HEK293 (cell line): ENCODE measurements around the gene TESMIN.

Experiments used
- CTCF ChIA-PET: fragments of 350-600 bp; formaldehyde crosslinking; extraction: SDS; loops from one replicate; lab custom pipeline; 2021; ENCODE audit warnings: antibody characterized with exemption; lab: Yijun Ruan, JAX
- POLR2A ChIA-PET: fragments of 300-600 bp; formaldehyde crosslinking; extraction: SDS; loops from one replicate; lab custom pipeline; 2020; ENCODE audit warnings: antibody characterized with exemption, inconsistent platforms; lab: Yijun Ruan, JAX
- H3K27ac ChIP-seq: fragments of 200-500 bp; sonication (Bioruptor generic); 2 replicates; pipeline ENCODE4 v1.5.1; 2014; ENCODE audit warnings: low read depth, low read length, control low read depth, inconsistent platforms; ENCODE audit errors: extremely low read depth
- H3K36me3 ChIP-seq, 2 experiments: fragments of 200-500 bp in 1 of 2; sonication (Bioruptor generic) in 1 of 2; 1 replicate in 1 of 2; 2 replicates in 1 of 2; pipeline ENCODE4 v1.5.1; 2014 to 2017; ENCODE audit warnings: inconsistent platforms in 2 of 2, low read length in 2 of 2; ENCODE audit not compliant: control insufficient read depth in 2 of 2, insufficient read depth in 1 of 2
- H3K4me1 ChIP-seq: fragments of 200-500 bp; sonication (Bioruptor generic); 2 replicates; pipeline ENCODE4 v1.5.1; 2014; ENCODE audit warnings: mild to moderate bottlenecking, low read length, inconsistent platforms; ENCODE audit not compliant: control insufficient read depth, insufficient read depth
- H3K4me3 ChIP-seq: 2 replicates; pipeline ENCODE4 v1.5.1; 2011; ENCODE audit warnings: low read depth, mild to moderate bottlenecking, control low read depth, low read length, moderate library complexity
- H3K9me3 ChIP-seq: fragments of 200-500 bp; sonication (Bioruptor generic); 2 replicates; pipeline ENCODE4 v1.5.1; 2014; ENCODE audit warnings: low read depth, low read length, inconsistent platforms; ENCODE audit not compliant: control insufficient read depth, insufficient read depth
- KLF9 ChIP-seq: fragments of 450-650 bp; formaldehyde crosslinking; IDR thresholded peaks from 2 replicates; pipeline ENCODE4 v1.5.1; 2016; ENCODE audit warnings: missing biosample characterization, missing genetic modification characterization, low read depth
- RBAK ChIP-seq: fragments of 450-650 bp; formaldehyde crosslinking; IDR thresholded peaks from 2 replicates; pipeline ENCODE4 v1.5.1; 2016; ENCODE audit warnings: missing biosample characterization, missing genetic modification characterization
- ZFP3 ChIP-seq: fragments of 450-650 bp; formaldehyde crosslinking; IDR thresholded peaks from 2 replicates; pipeline ENCODE4 v1.5.1; 2016; ENCODE audit warnings: low read depth, missing biosample characterization, missing genetic modification characterization
- ZFP41 ChIP-seq: fragments of 450-650 bp; formaldehyde crosslinking; IDR thresholded peaks from 2 replicates; pipeline ENCODE4 v1.5.1; 2016; ENCODE audit warnings: missing biosample characterization, missing genetic modification characterization, borderline replicate concordance
- ZNF155 ChIP-seq: fragments of 450-650 bp; formaldehyde crosslinking; IDR thresholded peaks from 2 replicates; pipeline ENCODE4 v1.5.1; 2016; ENCODE audit warnings: missing biosample characterization, missing genetic modification characterization
- ZNF214 ChIP-seq: fragments of 450-650 bp; formaldehyde crosslinking; IDR thresholded peaks from 2 replicates; pipeline ENCODE4 v1.5.1; 2017; ENCODE audit warnings: missing biosample characterization, mild to moderate bottlenecking, missing genetic modification characterization, borderline replicate concordance
- ZNF248 ChIP-seq: fragments of 450-650 bp; formaldehyde crosslinking; IDR thresholded peaks from 2 replicates; pipeline ENCODE4 v1.5.1; 2017; ENCODE audit warnings: missing biosample characterization, missing genetic modification characterization
- ZNF311 ChIP-seq: fragments of 450-650 bp; formaldehyde crosslinking; IDR thresholded peaks from 2 replicates; pipeline ENCODE4 v1.5.1; 2017; ENCODE audit warnings: missing biosample characterization, missing genetic modification characterization, borderline replicate concordance
- ZNF394 ChIP-seq: fragments of 450-650 bp; formaldehyde crosslinking; IDR thresholded peaks from 2 replicates; pipeline ENCODE4 v1.5.1; 2016; ENCODE audit warnings: missing biosample characterization, missing genetic modification characterization, mild to moderate bottlenecking, moderate library complexity, borderline replicate concordance
- ZNF558 ChIP-seq: fragments of 450-650 bp; formaldehyde crosslinking; IDR thresholded peaks from 2 replicates; pipeline ENCODE4 v1.5.1; 2016; ENCODE audit warnings: missing biosample characterization, missing genetic modification characterization
- ZNF677 ChIP-seq: fragments of 450-650 bp; IDR thresholded peaks from 2 replicates; pipeline ENCODE4 v1.5.0; 2018; ENCODE audit warnings: missing biosample characterization, mild to moderate bottlenecking, missing genetic modification characterization, moderate library complexity
- ZXDB ChIP-seq: fragments of 450-650 bp; formaldehyde crosslinking; IDR thresholded peaks from 2 replicates; pipeline ENCODE4 v1.5.1; 2016; ENCODE audit warnings: missing biosample characterization, missing genetic modification characterization
- TF ChIP-seq, protein P1 (sequence below): fragments of 450-650 bp; formaldehyde crosslinking; IDR thresholded peaks from 2 replicates; pipeline ENCODE4 v1.5.1; 2016; ENCODE audit warnings: missing biosample characterization, missing genetic modification characterization, low read depth
- TF ChIP-seq, protein P2 (sequence below): fragments of 450-650 bp; formaldehyde crosslinking; IDR thresholded peaks from 2 replicates; pipeline ENCODE4; 2016; ENCODE audit warnings: missing biosample characterization, missing genetic modification characterization
- TF ChIP-seq, protein P3 (sequence below): fragments of 450-650 bp; IDR thresholded peaks from 2 replicates; pipeline ENCODE4 v1.5.1; 2018; ENCODE audit warnings: missing biosample characterization, missing genetic modification characterization
- TF ChIP-seq, protein P4 (sequence below): fragments of 450-650 bp; formaldehyde crosslinking; IDR thresholded peaks from 2 replicates; pipeline ENCODE4 v1.5.1; 2016; ENCODE audit warnings: missing biosample characterization, missing genetic modification characterization
- TF ChIP-seq, protein P5 (sequence below): fragments of 450-650 bp; formaldehyde crosslinking; IDR thresholded peaks from 2 replicates; pipeline ENCODE4 v1.5.1; 2016; ENCODE audit warnings: missing biosample characterization, missing genetic modification characterization
- TF ChIP-seq, protein P6 (sequence below): fragments of 450-650 bp; formaldehyde crosslinking; IDR thresholded peaks from 2 replicates; pipeline ENCODE4 v1.5.1; 2016; ENCODE audit warnings: missing biosample characterization, missing genetic modification characterization

The TESMIN gene

DNA sequence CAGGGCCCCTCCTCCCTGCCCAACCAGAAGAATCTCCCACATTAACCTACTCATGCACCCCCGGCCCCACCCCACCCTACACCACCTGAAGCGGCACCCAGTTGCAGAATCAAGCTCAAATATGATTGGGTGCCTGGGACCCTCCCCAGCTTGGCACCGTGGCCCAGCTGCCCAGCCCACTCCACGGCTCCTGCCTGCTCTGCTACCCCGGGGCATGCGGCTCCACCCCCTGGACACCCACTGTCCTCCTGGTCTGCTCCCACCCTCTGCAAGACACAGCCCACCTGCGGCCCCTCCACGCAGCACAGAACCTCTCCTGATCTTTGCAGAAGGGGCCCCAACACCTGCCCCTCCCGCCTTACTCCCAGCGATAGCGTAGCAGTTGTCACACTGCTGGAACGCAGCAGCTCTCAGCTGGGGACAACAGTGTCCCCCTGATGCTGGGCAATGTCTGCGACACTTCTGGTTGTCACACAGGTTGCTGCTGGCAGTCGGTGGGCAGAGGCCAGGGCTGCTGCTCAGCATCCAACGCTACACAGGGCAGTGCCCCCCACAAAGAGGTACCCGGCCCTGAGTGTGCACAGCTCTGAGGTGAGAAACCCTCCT, 32.0 kb upstream of the TESMIN start:
- no peak for TF ChIP-seq ZNF677
- TF ChIP-seq ZFP41 (tag by site-specific recombination), result no peak
- no peak for TF ChIP-seq ZNF394 (tag by site-specific recombination)
- no peak for TF ChIP-seq ZNF311 (tag by site-specific recombination)
- no peak for TF ChIP-seq KLF9
- TF ChIP-seq RBAK (tag by site-specific recombination), result no peak
- no peak for TF ChIP-seq ZNF214 (tag by site-specific recombination)
- no peak for TF ChIP-seq ZNF155 (tag by site-specific recombination)
- TF ChIP-seq, protein P1, sequence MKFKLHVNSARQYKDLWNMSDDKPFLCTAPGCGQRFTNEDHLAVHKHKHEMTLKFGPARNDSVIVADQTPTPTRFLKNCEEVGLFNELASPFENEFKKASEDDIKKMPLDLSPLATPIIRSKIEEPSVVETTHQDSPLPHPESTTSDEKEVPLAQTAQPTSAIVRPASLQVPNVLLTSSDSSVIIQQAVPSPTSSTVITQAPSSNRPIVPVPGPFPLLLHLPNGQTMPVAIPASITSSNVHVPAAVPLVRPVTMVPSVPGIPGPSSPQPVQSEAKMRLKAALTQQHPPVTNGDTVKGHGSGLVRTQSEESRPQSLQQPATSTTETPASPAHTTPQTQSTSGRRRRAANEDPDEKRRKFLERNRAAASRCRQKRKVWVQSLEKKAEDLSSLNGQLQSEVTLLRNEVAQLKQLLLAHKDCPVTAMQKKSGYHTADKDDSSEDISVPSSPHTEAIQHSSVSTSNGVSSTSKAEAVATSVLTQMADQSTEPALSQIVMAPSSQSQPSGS (tag by site-specific recombination), result no peak
- TF ChIP-seq, protein P2, sequence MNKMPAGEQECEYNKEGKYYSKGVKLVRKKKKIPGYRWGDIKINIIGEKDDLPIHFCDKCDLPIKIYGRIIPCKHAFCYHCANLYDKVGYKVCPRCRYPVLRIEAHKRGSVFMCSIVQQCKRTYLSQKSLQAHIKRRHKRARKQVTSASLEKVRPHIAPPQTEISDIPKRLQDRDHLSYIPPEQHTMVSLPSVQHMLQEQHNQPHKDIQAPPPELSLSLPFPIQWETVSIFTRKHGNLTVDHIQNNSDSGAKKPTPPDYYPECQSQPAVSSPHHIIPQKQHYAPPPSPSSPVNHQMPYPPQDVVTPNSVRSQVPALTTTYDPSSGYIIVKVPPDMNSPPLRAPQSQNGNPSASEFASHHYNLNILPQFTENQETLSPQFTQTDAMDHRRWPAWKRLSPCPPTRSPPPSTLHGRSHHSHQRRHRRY, result no peak
- no peak for TF ChIP-seq ZNF248 (tag by site-specific recombination)
- TF ChIP-seq, protein P3, sequence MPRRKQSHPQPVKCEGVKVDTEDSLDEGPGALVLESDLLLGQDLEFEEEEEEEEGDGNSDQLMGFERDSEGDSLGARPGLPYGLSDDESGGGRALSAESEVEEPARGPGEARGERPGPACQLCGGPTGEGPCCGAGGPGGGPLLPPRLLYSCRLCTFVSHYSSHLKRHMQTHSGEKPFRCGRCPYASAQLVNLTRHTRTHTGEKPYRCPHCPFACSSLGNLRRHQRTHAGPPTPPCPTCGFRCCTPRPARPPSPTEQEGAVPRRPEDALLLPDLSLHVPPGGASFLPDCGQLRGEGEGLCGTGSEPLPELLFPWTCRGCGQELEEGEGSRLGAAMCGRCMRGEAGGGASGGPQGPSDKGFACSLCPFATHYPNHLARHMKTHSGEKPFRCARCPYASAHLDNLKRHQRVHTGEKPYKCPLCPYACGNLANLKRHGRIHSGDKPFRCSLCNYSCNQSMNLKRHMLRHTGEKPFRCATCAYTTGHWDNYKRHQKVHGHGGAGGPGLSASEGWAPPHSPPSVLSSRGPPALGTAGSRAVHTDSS (tag by site-specific recombination), result no peak
- Histone ChIP-seq H3K27ac (no peak overlapping the region), H3K36me3 (peaks cover 0 to 40% of the 10 kb centered on the region in 2 experiments; a peak in 2 of 3 replicates), H3K4me1 (no peaks in the 10 kb centered on the region), H3K4me3 (no peak overlapping the region), H3K9me3 (no peaks in the 10 kb centered on the region)
- ChIA-PET CTCF (interaction anchor here (0.5 to 1.0 kb wide), 2 partner anchors 14 to 15 kb away, joined by 3 read pairs; no protein-coding TSS in a partner anchor), POLR2A (no interaction called here)

DNA sequence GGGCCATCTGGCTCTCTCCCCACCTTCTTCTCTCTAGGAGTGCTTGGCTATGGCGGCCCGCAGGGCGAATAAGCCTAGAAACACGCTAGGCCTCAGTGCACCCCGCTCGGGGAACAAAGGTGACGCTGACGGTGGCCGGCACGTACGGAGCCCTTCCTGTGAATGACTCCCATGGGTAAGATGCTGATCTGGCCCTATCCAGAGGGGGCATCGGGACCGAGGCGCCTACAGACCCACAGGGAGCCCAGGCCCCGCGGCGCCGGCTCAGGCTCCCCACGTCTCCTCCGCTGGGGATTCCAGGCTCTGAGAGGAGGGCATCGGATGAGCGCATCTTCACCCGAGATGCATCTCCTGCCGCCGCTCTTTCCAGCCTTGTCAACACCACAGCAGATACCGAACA, 31.4 kb upstream of the TESMIN start:
- ChIA-PET POLR2A (no interaction called here), CTCF (interaction anchor here (1.7 kb wide), 1 partner anchor 16 kb away, joined by 5 read pairs; no protein-coding TSS in a partner anchor)
- H3K9me3 ChIP-seq, result no peaks in the 10 kb centered on the region
- no peak overlapping the region for H3K4me3 ChIP-seq
- H3K36me3 ChIP-seq, result peaks cover 0 to 45% of the 10 kb centered on the region in 2 experiments; a peak in 2 of 3 replicates
- TF ChIP-seq, protein P4, sequence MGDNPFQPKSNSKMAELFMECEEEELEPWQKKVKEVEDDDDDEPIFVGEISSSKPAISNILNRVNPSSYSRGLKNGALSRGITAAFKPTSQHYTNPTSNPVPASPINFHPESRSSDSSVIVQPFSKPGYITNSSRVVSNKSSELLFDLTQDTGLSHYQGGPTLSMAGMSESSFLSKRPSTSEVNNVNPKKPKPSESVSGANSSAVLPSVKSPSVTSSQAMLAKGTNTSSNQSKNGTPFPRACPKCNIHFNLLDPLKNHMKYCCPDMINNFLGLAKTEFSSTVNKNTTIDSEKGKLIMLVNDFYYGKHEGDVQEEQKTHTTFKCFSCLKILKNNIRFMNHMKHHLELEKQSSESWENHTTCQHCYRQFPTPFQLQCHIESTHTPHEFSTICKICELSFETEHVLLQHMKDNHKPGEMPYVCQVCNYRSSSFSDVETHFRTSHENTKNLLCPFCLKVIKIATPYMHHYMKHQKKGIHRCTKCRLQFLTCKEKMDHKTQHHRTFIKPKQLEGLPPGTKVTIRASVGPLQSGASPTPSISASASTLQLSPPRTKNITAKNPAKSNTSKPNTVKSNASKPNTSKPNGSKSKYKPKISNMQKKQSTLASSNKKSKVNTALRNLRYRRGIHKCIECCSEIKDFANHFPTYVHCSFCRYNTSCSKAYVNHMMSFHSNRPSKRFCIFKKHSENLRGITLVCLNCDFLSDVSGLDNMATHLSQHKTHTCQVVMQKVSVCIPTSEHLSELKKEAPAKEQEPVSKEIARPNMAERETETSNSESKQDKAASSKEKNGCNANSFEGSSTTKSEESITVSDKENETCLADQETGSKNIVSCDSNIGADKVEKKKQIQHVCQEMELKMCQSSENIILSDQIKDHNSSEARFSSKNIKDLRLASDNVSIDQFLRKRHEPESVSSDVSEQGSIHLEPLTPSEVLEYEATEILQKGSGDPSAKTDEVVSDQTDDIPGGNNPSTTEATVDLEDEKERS (tag by site-specific recombination), result no peak
- TF ChIP-seq ZNF558 (tag by site-specific recombination) (no peak), ZFP3 (tag by site-specific recombination) (no peak), ZXDB (tag by site-specific recombination) (no peak)
- TF ChIP-seq, protein P5, sequence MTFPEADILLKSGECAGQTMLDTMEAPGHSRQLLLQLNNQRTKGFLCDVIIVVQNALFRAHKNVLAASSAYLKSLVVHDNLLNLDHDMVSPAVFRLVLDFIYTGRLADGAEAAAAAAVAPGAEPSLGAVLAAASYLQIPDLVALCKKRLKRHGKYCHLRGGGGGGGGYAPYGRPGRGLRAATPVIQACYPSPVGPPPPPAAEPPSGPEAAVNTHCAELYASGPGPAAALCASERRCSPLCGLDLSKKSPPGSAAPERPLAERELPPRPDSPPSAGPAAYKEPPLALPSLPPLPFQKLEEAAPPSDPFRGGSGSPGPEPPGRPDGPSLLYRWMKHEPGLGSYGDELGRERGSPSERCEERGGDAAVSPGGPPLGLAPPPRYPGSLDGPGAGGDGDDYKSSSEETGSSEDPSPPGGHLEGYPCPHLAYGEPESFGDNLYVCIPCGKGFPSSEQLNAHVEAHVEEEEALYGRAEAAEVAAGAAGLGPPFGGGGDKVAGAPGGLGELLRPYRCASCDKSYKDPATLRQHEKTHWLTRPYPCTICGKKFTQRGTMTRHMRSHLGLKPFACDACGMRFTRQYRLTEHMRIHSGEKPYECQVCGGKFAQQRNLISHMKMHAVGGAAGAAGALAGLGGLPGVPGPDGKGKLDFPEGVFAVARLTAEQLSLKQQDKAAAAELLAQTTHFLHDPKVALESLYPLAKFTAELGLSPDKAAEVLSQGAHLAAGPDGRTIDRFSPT (tag by site-specific recombination), result no peak
- TF ChIP-seq, protein P6, sequence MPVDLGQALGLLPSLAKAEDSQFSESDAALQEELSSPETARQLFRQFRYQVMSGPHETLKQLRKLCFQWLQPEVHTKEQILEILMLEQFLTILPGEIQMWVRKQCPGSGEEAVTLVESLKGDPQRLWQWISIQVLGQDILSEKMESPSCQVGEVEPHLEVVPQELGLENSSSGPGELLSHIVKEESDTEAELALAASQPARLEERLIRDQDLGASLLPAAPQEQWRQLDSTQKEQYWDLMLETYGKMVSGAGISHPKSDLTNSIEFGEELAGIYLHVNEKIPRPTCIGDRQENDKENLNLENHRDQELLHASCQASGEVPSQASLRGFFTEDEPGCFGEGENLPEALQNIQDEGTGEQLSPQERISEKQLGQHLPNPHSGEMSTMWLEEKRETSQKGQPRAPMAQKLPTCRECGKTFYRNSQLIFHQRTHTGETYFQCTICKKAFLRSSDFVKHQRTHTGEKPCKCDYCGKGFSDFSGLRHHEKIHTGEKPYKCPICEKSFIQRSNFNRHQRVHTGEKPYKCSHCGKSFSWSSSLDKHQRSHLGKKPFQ (tag by site-specific recombination), result no peak
- no peaks in the 10 kb centered on the region for H3K4me1 ChIP-seq
- H3K27ac ChIP-seq, result no peak overlapping the region
